Uterus (tissue), 2 donors: ENCODE results near the gene PRPF40A.

Source experiments
- POLR2A ChIP-seq, 2 donors: fragments of 450-650 bp; IDR thresholded peaks; one replicate each; pipeline ENCODE4 v1.6.1; 2016; ENCODE audit warnings: antibody characterized with exemption in 2 of 2, mild to moderate bottlenecking in 1 of 2, moderate library complexity in 1 of 2
- TF ChIP-seq, protein P1 (sequence below), 4 experiments: fragments of 200-600 bp in 2 of 4; fragments of 450-650 bp in 2 of 4; sonication (generic) in 2 of 4; IDR thresholded peaks; one replicate each; pipeline ENCODE4 v1.5.1; 2016 to 2019; ENCODE audit warnings: antibody characterized with exemption in 4 of 4, mild to moderate bottlenecking in 2 of 4, moderate library complexity in 1 of 4

DNA sequence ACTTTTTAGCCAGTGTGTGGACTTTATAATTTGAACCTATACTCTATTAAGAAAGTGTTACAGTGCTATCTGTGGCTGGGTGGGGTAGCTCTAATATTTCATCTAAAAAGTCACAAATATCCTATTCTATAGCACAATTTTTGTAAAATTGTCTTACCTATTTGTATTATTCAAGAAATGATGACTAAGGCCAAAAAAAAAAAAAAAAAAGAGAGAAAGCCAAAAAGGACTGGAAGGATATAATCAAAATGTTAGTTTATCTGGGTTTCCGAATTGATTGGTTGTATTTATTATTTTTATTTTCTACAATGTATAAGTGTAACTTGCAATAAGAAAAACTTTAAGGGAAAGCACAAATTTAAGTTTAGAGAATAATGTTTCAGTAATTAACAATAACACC lies 6.7 kb upstream of the PRPF40A start:
- TF ChIP-seq, protein P1, sequence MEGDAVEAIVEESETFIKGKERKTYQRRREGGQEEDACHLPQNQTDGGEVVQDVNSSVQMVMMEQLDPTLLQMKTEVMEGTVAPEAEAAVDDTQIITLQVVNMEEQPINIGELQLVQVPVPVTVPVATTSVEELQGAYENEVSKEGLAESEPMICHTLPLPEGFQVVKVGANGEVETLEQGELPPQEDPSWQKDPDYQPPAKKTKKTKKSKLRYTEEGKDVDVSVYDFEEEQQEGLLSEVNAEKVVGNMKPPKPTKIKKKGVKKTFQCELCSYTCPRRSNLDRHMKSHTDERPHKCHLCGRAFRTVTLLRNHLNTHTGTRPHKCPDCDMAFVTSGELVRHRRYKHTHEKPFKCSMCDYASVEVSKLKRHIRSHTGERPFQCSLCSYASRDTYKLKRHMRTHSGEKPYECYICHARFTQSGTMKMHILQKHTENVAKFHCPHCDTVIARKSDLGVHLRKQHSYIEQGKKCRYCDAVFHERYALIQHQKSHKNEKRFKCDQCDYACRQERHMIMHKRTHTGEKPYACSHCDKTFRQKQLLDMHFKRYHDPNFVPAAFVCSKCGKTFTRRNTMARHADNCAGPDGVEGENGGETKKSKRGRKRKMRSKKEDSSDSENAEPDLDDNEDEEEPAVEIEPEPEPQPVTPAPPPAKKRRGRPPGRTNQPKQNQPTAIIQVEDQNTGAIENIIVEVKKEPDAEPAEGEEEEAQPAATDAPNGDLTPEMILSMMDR (IDR thresholded peaks at IDR 0.05) = no peak
- no peak for TF ChIP-seq POLR2A (IDR thresholded peaks at IDR 0.05)
